HG03575 (cell line): ENCODE results near the gene NEK7.

ENCODE experiments used
- ATAC-seq: cut with Tn5 transposase; IDR thresholded peaks from one replicate; pipeline ENCODE4 v1.9.1; 2021; ENCODE audit not compliant: unreplicated experiment, insufficient number of reproducible peaks, low FRiP score; ENCODE audit errors: extremely low read depth

Gene NEK7

GRCh38 chr1:198234520-198235251, 77.9 kb downstream of the NEK7 start:
- ATAC-seq, result no peak

- no peak for ATAC-seq
Observed at GRCh38 chr1:198238121-198238520, 81.3 kb downstream of the NEK7 start.

GRCh38 chr1:198241553-198241952, 84.8 kb downstream of the NEK7 start:
- ATAC-seq, result no peak

GRCh38 chr1:198244772-198245171, 88.0 kb downstream of the NEK7 start:
- ATAC-seq, result no peak

GRCh38 chr1:198245379-198245778, 88.6 kb downstream of the NEK7 start:
- no peak for ATAC-seq

GRCh38 chr1:198246337-198246736, 89.5 kb downstream of the NEK7 start:
- ATAC-seq, result no peak

- peak; percentile 70 for ATAC-seq
Observed at GRCh38 chr1:198253259-198253658, 96.5 kb downstream of the NEK7 start.

- ATAC-seq, result peak; percentile 98
Observed at GRCh38 chr1:198253668-198254067, 96.9 kb downstream of the NEK7 start.

GRCh38 chr1:198254521-198254920, 97.7 kb downstream of the NEK7 start:
- no peak for ATAC-seq

- ATAC-seq, result no peak
Observed at GRCh38 chr1:198254948-198255347, 98.2 kb downstream of the NEK7 start.

GRCh38 chr1:198255784-198256183, 99.0 kb downstream of the NEK7 start:
- no peak for ATAC-seq

- ATAC-seq, result peak; percentile 38
Observed at GRCh38 chr1:198258491-198258890, 101.7 kb downstream of the NEK7 start.

GRCh38 chr1:198259333-198260074, 102.7 kb downstream of the NEK7 start:
- ATAC-seq, result no peak

GRCh38 chr1:198261886-198262285, 105.1 kb downstream of the NEK7 start:
- no peak for ATAC-seq

GRCh38 chr1:198263186-198263585, 106.4 kb downstream of the NEK7 start:
- no peak for ATAC-seq

GRCh38 chr1:198264282-198264681, 107.5 kb downstream of the NEK7 start:
- no peak for ATAC-seq

GRCh38 chr1:198265073-198265661, 108.4 kb downstream of the NEK7 start:
- ATAC-seq, result no peak

- ATAC-seq, result no peak
Observed at GRCh38 chr1:198267056-198267455, 110.3 kb downstream of the NEK7 start.

- ATAC-seq, result no peak
Observed at GRCh38 chr1:198267921-198268320, 111.1 kb downstream of the NEK7 start.
